ENCODE data around the gene ARFRP1. TPM values are rescaled to one million over a fixed set of nuclear protein-coding genes. Genes with fewer than 3 reads are reported as not detected.

The ARFRP1 gene
- total and polyA plus RNA-seq, 5 donors = 38.7 to 49.7 (median 42.1) TPM

- no peaks in the 10 kb centered on the region for H3K9me3 ChIP-seq (ENCODE audit: control insufficient read depth, low read length)
- 74% methylated on average over 24 of the region's 24 CpGs for WGBS
- H3K4me3 ChIP-seq (ENCODE audit: low read length) = no peak overlapping the region
- DNase-seq (peak; percentile 33 to 60 (median 60)), ATAC-seq (peak in 1 of 2 donors; percentile 0)
- H3K27me3 ChIP-seq (ENCODE audit: control insufficient read depth, insufficient read depth) = no peaks in the 10 kb centered on the region
- intact Hi-C loops (cut with DNase I) = no loop called here
- no peaks in the 10 kb centered on the region for H3K4me1 ChIP-seq (ENCODE audit: control insufficient read depth, insufficient read depth, low read length)
- no peak overlapping the region for H3K27ac ChIP-seq (ENCODE audit: low read length)
These were observed 8.1 kb downstream of the ARFRP1 start for GRCh38 chr20:63699466-63700198.

DNA sequence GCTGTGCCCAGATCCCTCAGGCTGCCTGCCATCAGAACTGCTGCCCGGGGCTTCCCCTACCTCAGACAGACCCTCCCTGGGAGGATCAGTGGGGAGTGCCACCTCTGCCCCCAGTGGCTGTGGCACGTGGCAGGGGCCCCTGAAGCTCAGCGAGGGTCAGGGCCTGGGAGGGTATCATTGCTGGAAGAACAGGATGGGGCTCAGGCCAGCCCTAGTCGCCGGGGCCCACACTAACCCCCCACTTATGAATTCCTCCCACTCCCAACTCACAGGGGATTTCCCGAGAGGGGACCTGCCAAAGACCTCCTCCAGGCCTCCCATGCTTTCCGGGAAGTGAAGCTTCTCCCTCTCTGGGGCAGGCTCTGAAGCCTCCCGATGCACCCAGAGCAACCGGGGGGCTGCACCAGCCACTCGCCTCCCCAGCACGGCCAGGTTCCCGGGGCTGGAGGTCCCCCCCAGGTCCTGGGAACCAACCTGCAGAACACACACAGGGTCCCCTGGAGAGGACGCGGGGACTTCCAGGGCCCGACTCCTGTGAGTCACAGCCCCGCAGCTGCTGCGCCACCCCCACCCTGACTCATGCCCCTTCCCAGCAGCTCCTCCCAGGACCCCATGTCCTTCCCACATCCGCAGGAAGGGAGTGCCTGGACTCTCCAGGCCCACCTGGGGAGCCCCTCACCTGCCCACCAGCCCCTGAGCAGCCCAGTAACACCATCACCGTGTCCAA lies 8.9 kb downstream of the ARFRP1 start:
- intact Hi-C loops (cut with DNase I) = no loop called here
- Histone ChIP-seq H3K4me1 (ENCODE audit: control insufficient read depth, insufficient read depth, low read length) (no peaks in the 10 kb centered on the region), H3K27me3 (ENCODE audit: control insufficient read depth, insufficient read depth) (no peaks in the 10 kb centered on the region), H3K27ac (ENCODE audit: low read length) (peak overlapping the region; percentile 7), H3K9me3 (ENCODE audit: control insufficient read depth, low read length) (no peaks in the 10 kb centered on the region), H3K4me3 (ENCODE audit: low read length) (no peak overlapping the region)
- DNase-seq (peak; percentile 74 to 80 (median 78)), ATAC-seq (peak in 1 of 2 donors; percentile 39)
- 39% methylated on average over 19 of the region's 19 CpGs for WGBS

DNA sequence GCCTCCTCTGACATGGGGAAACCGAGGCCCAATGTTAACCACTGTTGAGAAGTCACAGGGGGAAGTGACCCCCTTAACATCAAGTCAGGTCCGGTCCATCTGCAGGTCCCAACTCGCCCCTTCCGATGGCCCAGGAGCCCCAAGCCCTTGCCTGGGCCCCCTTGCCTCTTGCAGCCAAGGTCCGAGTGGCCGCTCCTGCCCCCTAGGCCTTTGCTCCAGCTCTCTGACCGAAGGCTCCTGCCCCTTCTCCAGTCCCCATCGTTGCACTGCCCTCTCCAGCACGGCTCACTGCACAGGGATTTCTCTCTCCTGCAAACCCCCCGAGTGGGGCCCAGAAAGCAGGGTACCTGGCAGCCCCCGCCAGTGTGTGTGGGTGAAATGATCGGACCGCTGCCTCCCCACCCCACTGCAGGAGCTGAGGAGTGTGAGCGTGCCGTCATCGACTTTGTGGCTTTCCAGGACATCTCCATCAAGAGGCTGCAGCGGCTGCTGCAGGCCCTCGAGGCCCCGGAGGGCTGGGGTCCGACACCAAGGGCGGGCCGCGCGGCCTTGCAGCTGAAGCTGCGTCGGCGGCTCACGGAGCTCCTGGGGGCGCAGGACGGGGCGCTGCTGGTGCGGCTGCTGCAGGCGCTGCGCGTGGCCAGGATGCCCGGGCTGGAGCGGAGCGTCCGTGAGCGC lies 9.8 kb downstream of the ARFRP1 start:
- H3K9me3 ChIP-seq (ENCODE audit: control insufficient read depth, low read length) = no peaks in the 10 kb centered on the region
- ATAC-seq = no peak
- intact Hi-C loops (cut with DNase I) = no loop called here
- no peak overlapping the region for H3K27ac ChIP-seq (ENCODE audit: low read length)
- DNase-seq = peak in 2 of 3 donors; percentile 45 to 50
- 77% methylated on average over 40 of the region's 40 CpGs for WGBS
- no peaks in the 10 kb centered on the region for H3K4me1 ChIP-seq (ENCODE audit: control insufficient read depth, insufficient read depth, low read length)
- H3K4me3 ChIP-seq (ENCODE audit: low read length) = no peak overlapping the region
- no peaks in the 10 kb centered on the region for H3K27me3 ChIP-seq (ENCODE audit: control insufficient read depth, insufficient read depth)

DNA sequence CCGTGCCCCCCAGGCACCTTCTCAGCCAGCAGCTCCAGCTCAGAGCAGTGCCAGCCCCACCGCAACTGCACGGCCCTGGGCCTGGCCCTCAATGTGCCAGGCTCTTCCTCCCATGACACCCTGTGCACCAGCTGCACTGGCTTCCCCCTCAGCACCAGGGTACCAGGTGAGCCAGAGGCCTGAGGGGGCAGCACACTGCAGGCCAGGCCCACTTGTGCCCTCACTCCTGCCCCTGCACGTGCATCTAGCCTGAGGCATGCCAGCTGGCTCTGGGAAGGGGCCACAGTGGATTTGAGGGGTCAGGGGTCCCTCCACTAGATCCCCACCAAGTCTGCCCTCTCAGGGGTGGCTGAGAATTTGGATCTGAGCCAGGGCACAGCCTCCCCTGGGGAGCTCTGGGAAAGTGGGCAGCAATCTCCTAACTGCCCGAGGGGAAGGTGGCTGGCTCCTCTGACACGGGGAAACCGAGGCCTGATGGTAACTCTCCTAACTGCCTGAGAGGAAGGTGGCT lies 10.4 kb downstream of the ARFRP1 start:
- no peak overlapping the region for H3K27ac ChIP-seq (ENCODE audit: low read length)

DNA sequence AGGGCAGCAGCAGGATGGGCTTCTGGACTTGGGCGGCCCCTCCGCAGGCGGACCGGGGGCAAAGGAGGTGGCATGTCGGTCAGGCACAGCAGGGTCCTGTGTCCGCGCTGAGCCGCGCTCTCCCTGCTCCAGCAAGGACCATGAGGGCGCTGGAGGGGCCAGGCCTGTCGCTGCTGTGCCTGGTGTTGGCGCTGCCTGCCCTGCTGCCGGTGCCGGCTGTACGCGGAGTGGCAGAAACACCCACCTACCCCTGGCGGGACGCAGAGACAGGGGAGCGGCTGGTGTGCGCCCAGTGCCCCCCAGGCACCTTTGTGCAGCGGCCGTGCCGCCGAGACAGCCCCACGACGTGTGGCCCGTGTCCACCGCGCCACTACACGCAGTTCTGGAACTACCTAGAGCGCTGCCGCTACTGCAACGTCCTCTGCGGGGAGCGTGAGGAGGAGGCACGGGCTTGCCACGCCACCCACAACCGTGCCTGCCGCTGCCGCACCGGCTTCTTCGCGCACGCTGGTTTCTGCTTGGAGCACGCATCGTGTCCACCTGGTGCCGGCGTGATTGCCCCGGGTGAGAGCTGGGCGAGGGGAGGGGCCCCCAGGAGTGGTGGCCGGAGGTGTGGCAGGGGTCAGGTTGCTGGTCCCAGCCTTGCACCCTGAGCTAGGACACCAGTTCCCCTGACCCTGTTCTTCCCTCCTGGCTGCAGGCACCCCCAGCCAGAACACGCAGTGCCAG lies 11.0 kb downstream of the ARFRP1 start, which contains the start of gene TNFRSF6B:
TNFRSF6B (plus strand) TSS at position 25 of the 729 bp plus-strand sequence; CDS start at position 141, 116 bp downstream.
- Histone ChIP-seq H3K9me3 (ENCODE audit: control insufficient read depth, low read length) (no peaks in the 10 kb centered on the region), H3K27me3 (ENCODE audit: control insufficient read depth, insufficient read depth) (no peaks in the 10 kb centered on the region), H3K27ac (ENCODE audit: low read length) (no peak within 1 kb of the TSS), H3K4me1 (ENCODE audit: control insufficient read depth, insufficient read depth, low read length) (no peaks in the 10 kb centered on the region), H3K4me3 (ENCODE audit: low read length) (no peak within 1 kb of the TSS)
- 28% methylated on average over 52 of the region's 52 CpGs for WGBS
- peak in 2 of 3 donors; percentile 71 to 73 for DNase-seq
- ATAC-seq = peak; percentile 0 to 3
- intact Hi-C loops (cut with DNase I) = no loop called here

More for the DNA sequence above, 10.4 kb downstream of the ARFRP1 start:
- DNase-seq = peak in 2 of 3 donors; percentile 43 to 64
- intact Hi-C loops (cut with DNase I) = no loop called here
- WGBS = 54% methylated on average over 7 of the region's 7 CpGs
- Histone ChIP-seq H3K4me1 (ENCODE audit: control insufficient read depth, insufficient read depth, low read length) (no peaks in the 10 kb centered on the region), H3K4me3 (ENCODE audit: low read length) (no peak overlapping the region), H3K9me3 (ENCODE audit: control insufficient read depth, low read length) (no peaks in the 10 kb centered on the region), H3K27me3 (ENCODE audit: control insufficient read depth, insufficient read depth) (no peaks in the 10 kb centered on the region)
- no peak for ATAC-seq

- Histone ChIP-seq H3K27me3 (ENCODE audit: control insufficient read depth, insufficient read depth) (no peaks in the 10 kb centered on the region), H3K4me1 (ENCODE audit: control insufficient read depth, insufficient read depth, low read length) (no peaks in the 10 kb centered on the region), H3K4me3 (ENCODE audit: low read length) (no peak overlapping the region), H3K27ac (ENCODE audit: low read length) (no peak overlapping the region), H3K9me3 (ENCODE audit: control insufficient read depth, low read length) (no peaks in the 10 kb centered on the region)
- peak; percentile 18 to 20 for ATAC-seq
- WGBS = 32% methylated on average over 6 of the region's 6 CpGs
- intact Hi-C loops (cut with DNase I) = no loop called here
- DNase-seq = peak in 2 of 3 donors; percentile 59 to 65
These were observed 11.5 kb downstream of the ARFRP1 start for GRCh38 chr20:63696306-63696627.

DNA sequence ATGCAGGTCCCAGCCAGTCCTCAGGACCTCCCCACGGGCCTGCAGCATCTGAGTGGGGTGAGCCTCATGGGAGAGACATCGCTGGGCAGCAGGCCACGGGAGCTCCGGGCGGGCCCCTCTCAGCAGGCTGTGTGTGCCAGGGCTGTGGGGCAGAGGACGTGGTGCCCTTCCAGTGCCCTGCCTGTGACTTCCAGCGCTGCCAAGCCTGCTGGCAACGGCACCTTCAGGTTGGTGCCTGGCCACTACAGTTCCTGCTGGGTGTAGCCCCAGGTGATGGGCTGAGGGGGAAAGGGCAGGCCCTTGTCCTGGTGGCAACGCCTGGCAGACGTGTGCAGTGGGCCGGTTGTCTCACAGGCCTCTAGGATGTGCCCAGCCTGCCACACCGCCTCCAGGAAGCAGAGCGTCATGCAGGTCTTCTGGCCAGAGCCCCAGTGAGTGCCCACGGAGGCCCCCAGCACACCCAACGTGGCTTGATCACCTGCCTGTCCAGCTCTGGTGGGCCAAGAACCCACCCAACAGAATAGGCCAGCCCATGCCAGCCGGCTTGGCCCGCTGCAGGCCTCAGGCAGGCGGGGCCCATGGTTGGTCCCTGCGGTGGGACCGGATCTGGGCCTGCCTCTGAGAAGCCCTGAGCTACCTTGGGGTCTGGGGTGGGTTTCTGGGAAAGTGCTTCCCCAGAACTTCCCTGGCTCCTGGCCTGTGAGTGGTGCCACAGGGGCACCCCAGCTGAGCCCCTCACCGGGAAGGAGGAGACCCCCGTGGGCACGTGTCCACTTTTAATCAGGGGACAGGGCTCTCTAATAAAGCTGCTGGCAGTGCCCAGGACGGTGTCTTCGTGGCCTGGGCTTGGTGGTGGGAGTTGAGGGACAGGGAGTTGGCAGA lies 12.1 kb downstream of the ARFRP1 start:
- DNase-seq (peak; percentile 50 to 85 (median 76)), ATAC-seq (peak; percentile 7 to 36)
- no peak overlapping the region for H3K4me3 ChIP-seq (ENCODE audit: low read length)
- H3K27me3 ChIP-seq (ENCODE audit: control insufficient read depth, insufficient read depth) = no peaks in the 10 kb centered on the region
- WGBS = 76% methylated on average over 25 of the region's 25 CpGs
- intact Hi-C loops (cut with DNase I) = no loop called here
- H3K9me3 ChIP-seq (ENCODE audit: control insufficient read depth, low read length) = no peaks in the 10 kb centered on the region
- H3K4me1 ChIP-seq (ENCODE audit: control insufficient read depth, insufficient read depth, low read length) = no peaks in the 10 kb centered on the region
- no peak overlapping the region for H3K27ac ChIP-seq (ENCODE audit: low read length)

- H3K27me3 ChIP-seq (ENCODE audit: control insufficient read depth, insufficient read depth) = no peaks in the 10 kb centered on the region
- DNase-seq (peak in 2 of 3 donors; percentile 54 to 63), ATAC-seq (no peak)
- no peaks in the 10 kb centered on the region for H3K9me3 ChIP-seq (ENCODE audit: control insufficient read depth, low read length)
- H3K4me1 ChIP-seq (ENCODE audit: control insufficient read depth, insufficient read depth, low read length) = no peaks in the 10 kb centered on the region
- H3K4me3 ChIP-seq (ENCODE audit: low read length) = no peak overlapping the region
- 92% methylated on average over 37 of the region's 37 CpGs for WGBS
- intact Hi-C loops (cut with DNase I) = no loop called here
- no peak overlapping the region for H3K27ac ChIP-seq (ENCODE audit: low read length)
These were observed 13.0 kb downstream of the ARFRP1 start for GRCh38 chr20:63694584-63695423.

Measured in right cardiac atrium (tissue), 5 donors.